ENCODE data around the gene CWF19L2.
"Not testable (repeated sequence)": the region's sequence is repeated elsewhere in the genome, so short reads cannot be mapped to it uniquely, and the experiment has no call there.

Gene CWF19L2

GRCh38 chr11:107413352-107413751, 44.3 kb downstream of the CWF19L2 start:
- H3K4me2 ChIP-seq (ENCODE audit: low read length), result no peak overlapping the region
- H3K4me1 ChIP-seq (ENCODE audit: control insufficient read depth, low read length), result no peaks in the 10 kb centered on the region
- H3K27ac ChIP-seq (ENCODE audit: low read depth, low read length), result no peak overlapping the region
- H3K36me3 ChIP-seq (ENCODE audit: control insufficient read depth, low read length), result peaks cover 6% of the 10 kb centered on the region; the same call in 1 of the 2 replicates
- H3K79me2 ChIP-seq (ENCODE audit: control insufficient read depth, low read length), result no peaks in the 10 kb centered on the region
- no peaks in the 10 kb centered on the region for H3K9me3 ChIP-seq (ENCODE audit: control insufficient read depth, insufficient read depth, low read length)
- H4K20me1 ChIP-seq (ENCODE audit: control insufficient read depth, insufficient read depth, low read depth, low read length), result no peaks in the 10 kb centered on the region
- no peaks in the 10 kb centered on the region for H3K27me3 ChIP-seq (ENCODE audit: control insufficient read depth, low read length)
- no peaks in the 10 kb centered on the region for H3K9me2 ChIP-seq (replicated peaks; ENCODE audit: control insufficient read depth, low read length)
- no peaks in the 10 kb centered on the region for H3F3A ChIP-seq (ENCODE audit: control insufficient read depth, insufficient read depth)
- no peak overlapping the region for H3K4me3 ChIP-seq (ENCODE audit: low read length)
- TF ChIP-seq, protein P1, sequence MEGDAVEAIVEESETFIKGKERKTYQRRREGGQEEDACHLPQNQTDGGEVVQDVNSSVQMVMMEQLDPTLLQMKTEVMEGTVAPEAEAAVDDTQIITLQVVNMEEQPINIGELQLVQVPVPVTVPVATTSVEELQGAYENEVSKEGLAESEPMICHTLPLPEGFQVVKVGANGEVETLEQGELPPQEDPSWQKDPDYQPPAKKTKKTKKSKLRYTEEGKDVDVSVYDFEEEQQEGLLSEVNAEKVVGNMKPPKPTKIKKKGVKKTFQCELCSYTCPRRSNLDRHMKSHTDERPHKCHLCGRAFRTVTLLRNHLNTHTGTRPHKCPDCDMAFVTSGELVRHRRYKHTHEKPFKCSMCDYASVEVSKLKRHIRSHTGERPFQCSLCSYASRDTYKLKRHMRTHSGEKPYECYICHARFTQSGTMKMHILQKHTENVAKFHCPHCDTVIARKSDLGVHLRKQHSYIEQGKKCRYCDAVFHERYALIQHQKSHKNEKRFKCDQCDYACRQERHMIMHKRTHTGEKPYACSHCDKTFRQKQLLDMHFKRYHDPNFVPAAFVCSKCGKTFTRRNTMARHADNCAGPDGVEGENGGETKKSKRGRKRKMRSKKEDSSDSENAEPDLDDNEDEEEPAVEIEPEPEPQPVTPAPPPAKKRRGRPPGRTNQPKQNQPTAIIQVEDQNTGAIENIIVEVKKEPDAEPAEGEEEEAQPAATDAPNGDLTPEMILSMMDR (IDR thresholded peaks at IDR 0.05; ENCODE audit: low read depth, low read length, poor library complexity, severe bottlenecking), result no peak
- no peak for TF ChIP-seq EZH2phosphoT487 (IDR thresholded peaks at IDR 0.05; ENCODE audit: borderline replicate concordance, low read length)

DNA sequence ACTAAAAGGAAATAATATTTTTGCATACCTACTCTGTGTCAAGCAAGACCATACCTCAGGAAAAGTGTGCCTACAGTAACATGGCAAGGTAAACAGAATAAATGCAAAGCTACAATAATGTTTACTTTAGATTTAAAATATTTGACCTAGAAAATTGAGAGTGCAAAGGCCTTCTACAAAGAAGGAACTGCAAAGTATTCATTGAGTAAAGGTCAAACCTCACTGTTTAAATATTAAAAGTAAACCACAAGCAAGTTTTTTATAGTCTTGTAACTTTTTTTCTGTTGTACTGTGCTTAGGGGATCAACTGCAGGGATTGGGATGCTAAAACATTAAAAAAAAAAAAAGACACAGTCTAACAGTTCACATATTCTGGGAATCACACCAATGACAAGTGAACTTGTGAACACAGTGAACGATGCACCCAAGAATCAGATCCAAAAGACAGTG, 48.8 kb downstream of the CWF19L2 start:
- Histone ChIP-seq H3K9me3 (ENCODE audit: control insufficient read depth, insufficient read depth, low read length) (no peaks in the 10 kb centered on the region), H3K4me3 (ENCODE audit: low read length) (no peak overlapping the region), H4K20me1 (ENCODE audit: control insufficient read depth, insufficient read depth, low read depth, low read length) (no peaks in the 10 kb centered on the region), H3K79me2 (ENCODE audit: control insufficient read depth, low read length) (no peaks in the 10 kb centered on the region), H3K9me2 (replicated peaks; ENCODE audit: control insufficient read depth, low read length) (no peaks in the 10 kb centered on the region), H3K27me3 (ENCODE audit: control insufficient read depth, low read length) (no peaks in the 10 kb centered on the region), H3K27ac (ENCODE audit: low read depth, low read length) (no peak overlapping the region), H3F3A (ENCODE audit: control insufficient read depth, insufficient read depth) (no peaks in the 10 kb centered on the region), H3K4me2 (ENCODE audit: low read length) (no peak overlapping the region), H3K4me1 (ENCODE audit: control insufficient read depth, low read length) (no peaks in the 10 kb centered on the region), H3K36me3 (ENCODE audit: control insufficient read depth, low read length) (no peaks in the 10 kb centered on the region; the same call in 1 of the 2 replicates)
- TF ChIP-seq EZH2phosphoT487 (IDR thresholded peaks at IDR 0.05; ENCODE audit: borderline replicate concordance, low read length), result no peak
- TF ChIP-seq, protein P1 (IDR thresholded peaks at IDR 0.05; ENCODE audit: low read depth, low read length, poor library complexity, severe bottlenecking), result no peak

DNA sequence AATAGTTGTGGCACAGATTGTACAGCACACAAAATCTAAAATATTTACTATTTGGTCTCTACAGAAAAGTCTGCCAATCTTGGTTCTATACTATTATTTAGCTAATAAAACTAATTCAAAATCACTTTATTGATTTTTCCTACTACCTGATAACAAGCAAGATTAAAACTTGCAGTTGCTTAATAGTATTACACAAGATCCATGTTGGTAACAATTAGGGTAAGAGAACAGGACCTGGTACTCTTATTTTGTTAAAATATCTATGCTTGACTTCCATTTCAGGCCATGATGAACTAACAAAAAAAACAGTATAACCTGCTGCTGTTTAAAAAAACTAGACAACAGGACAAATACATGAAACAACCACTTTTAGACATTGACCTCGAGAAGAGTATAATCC, 52.4 kb downstream of the CWF19L2 start:
- no peaks in the 10 kb centered on the region for H3K79me2 ChIP-seq (ENCODE audit: control insufficient read depth, low read length)
- H3K27me3 ChIP-seq (ENCODE audit: control insufficient read depth, low read length), result no peaks in the 10 kb centered on the region
- H3K9me3 ChIP-seq (ENCODE audit: control insufficient read depth, insufficient read depth, low read length), result no peaks in the 10 kb centered on the region
- no peaks in the 10 kb centered on the region for H4K20me1 ChIP-seq (ENCODE audit: control insufficient read depth, insufficient read depth, low read depth, low read length)
- no peak overlapping the region for H3K27ac ChIP-seq (ENCODE audit: low read depth, low read length)
- no peaks in the 10 kb centered on the region for H3K9me2 ChIP-seq (replicated peaks; ENCODE audit: control insufficient read depth, low read length)
- H3K4me2 ChIP-seq (ENCODE audit: low read length), result no peak overlapping the region
- no peak for TF ChIP-seq EZH2phosphoT487 (IDR thresholded peaks at IDR 0.05; ENCODE audit: borderline replicate concordance, low read length)
- TF ChIP-seq, protein P1 (IDR thresholded peaks at IDR 0.05; ENCODE audit: low read depth, low read length, poor library complexity, severe bottlenecking), result no peak
- H3K4me3 ChIP-seq (ENCODE audit: low read length), result no peak overlapping the region
- H3F3A ChIP-seq (ENCODE audit: control insufficient read depth, insufficient read depth), result no peaks in the 10 kb centered on the region
- H3K36me3 ChIP-seq (ENCODE audit: control insufficient read depth, low read length), result no peaks in the 10 kb centered on the region; the same call in 1 of the 2 replicates
- H3K4me1 ChIP-seq (ENCODE audit: control insufficient read depth, low read length), result no peaks in the 10 kb centered on the region

GRCh38 chr11:107401131-107401530, 56.5 kb downstream of the CWF19L2 start:
- H3K4me2 ChIP-seq (ENCODE audit: low read length); H3K27ac ChIP-seq (ENCODE audit: low read depth, low read length); H3K36me3 ChIP-seq (ENCODE audit: control insufficient read depth, low read length); H3K4me3 ChIP-seq (ENCODE audit: low read length); H3K9me2 ChIP-seq (replicated peaks; ENCODE audit: control insufficient read depth, low read length); H3K79me2 ChIP-seq (ENCODE audit: control insufficient read depth, low read length); H3K9me3 ChIP-seq (ENCODE audit: control insufficient read depth, insufficient read depth, low read length); H4K20me1 ChIP-seq (ENCODE audit: control insufficient read depth, insufficient read depth, low read depth, low read length); H3K4me1 ChIP-seq (ENCODE audit: control insufficient read depth, low read length); H3F3A ChIP-seq (ENCODE audit: control insufficient read depth, insufficient read depth); H3K27me3 ChIP-seq (ENCODE audit: control insufficient read depth, low read length): not testable (repeated sequence)

Data from DOHH2 (cell line).